ENCODE measurements around the gene COX18.
A peak's percentile ranks its signal among the peaks of the same experiment; 100 is the strongest.

The COX18 gene, protein sequence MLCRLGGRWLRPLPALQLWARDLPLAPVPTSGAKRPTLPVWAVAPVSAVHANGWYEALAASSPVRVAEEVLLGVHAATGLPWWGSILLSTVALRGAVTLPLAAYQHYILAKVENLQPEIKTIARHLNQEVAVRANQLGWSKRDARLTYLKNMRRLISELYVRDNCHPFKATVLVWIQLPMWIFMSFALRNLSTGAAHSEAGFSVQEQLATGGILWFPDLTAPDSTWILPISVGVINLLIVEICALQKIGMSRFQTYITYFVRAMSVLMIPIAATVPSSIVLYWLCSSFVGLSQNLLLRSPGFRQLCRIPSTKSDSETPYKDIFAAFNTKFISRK

DNA sequence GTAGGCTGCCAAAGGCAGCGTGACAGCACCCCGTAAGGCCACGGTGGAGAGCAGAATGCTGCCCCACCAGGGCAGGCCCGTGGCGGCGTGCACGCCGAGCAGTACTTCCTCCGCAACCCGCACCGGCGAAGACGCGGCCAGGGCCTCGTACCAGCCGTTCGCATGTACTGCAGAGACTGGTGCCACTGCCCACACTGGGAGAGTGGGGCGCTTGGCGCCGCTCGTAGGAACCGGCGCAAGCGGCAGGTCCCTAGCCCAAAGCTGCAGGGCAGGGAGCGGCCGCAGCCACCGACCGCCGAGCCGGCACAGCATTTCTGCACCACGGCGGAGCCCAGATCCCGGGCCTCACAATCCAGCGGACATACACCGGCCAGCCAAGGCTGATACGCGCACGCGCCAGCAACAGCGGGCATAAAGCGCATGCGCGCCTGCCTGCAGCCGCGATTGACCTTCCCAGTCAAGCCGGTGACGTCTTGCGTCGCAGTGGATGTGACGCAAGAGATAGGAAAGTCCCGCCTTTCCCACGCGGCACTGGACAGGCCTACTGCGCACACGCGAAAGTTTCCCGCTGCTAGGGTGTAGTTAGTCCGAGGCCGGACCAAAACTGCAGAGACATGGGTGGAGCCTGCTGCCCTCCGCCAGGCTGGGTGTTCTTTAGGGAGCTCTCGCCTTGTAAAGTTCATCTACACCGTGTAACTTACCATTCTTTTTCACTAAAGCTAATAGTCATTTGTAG is at the start of gene COX18:
TSS of gene COX18 (minus strand) at position 379 of the 736 bp plus-strand sequence. CDS start at position 312, 67 bp downstream.
- FAIRE-seq: peak; percentile 86

DNA sequence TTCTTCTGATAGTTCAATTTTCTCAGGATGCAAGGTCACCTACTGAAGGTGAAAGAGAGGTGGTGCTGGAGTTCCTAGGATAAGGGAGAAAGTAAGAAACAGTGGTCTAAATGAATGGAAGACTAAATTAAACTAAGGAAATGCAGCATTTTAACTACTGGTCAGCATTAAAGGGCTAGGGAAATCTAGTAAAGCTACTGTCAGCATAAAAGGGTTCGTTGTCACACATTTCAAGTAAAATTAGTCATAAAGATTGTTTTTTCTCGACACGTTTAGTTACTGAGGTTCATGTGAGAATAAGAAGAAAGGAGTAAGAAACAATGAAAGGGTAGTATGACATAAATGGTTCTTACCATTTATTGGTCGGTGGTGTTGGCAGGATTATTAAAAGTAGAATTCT is 40.0 kb upstream of the COX18 start:
- no peak for FAIRE-seq

DNA sequence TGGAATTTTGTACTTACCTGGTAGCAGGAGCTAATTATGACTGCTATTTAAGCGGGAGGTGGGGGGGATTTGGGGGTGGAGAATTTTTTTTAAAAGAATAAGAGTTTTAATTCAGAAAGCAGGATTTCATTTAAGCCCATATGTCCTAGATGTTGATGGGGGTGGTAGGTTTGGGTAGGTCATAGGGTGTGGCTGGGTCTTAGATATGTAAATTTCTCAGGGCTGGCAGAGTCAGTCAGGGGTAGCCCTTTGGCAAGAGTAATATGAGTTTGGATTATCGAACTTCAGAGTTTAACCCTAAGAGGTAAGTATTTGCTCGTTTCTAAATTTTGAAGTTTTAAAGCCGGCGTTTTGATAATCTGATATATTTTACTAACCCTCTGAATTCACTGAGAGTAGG is 35.2 kb upstream of the COX18 start:
- no peak for FAIRE-seq

DNA sequence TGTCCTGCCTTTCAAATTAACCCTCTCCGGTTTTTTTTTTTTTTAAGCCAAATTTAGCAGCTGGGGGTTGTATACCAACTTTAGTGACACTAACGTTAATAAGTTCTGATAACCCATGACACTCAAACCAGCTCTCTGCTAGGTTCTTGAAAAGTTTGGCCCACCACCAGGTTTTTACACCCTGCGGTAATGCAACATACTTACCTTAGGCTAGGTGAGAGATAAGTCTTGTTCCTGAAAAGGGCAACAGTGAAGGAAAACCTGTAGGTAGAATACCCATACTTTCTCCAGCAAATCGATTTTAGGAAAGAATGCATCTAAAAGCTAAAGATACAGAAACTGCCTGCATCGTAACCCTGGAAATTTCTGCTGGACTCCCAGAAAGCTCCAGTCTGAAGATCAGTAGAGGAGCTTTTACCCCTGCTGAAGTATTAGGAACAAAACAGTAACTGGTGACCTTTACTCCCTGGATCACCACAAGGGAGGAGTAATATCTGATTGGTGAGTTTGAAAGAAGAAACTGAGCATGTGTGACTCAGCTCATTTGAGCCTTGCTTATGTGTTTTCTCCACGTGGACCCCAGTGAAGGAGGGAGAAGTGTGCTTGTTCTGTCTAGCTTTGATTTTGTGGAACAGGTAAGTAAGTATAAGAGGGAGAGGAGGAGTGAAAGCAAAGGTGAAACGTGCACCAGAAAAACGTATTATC is 34.4 kb upstream of the COX18 start:
- no peak for FAIRE-seq

DNA sequence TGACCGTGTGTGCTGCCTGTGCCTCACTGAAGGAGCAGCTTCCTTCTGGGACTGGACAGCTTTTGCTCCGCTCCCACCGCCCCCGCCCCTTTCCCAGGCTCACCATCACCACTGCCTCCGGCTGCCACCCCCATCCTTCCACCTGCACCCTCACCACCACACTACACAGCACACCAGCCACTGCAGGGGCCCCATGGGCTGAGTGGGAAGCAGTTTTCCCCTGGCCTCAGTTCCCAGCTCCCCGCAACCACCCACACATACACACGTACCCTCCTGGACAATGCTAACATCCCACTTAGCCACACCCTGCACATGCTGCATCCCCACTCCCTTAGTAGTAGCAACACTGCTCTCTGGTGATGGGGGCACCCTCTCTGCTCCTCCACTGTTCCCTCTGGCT is 29.6 kb upstream of the COX18 start:
- no peak for FAIRE-seq

- FAIRE-seq: no peak
These were observed 29.2 kb upstream of the COX18 start for GRCh38 chr4:73098713-73099112.

- FAIRE-seq: no peak
These were observed 28.5 kb upstream of the COX18 start for GRCh38 chr4:73098016-73098415.

DNA sequence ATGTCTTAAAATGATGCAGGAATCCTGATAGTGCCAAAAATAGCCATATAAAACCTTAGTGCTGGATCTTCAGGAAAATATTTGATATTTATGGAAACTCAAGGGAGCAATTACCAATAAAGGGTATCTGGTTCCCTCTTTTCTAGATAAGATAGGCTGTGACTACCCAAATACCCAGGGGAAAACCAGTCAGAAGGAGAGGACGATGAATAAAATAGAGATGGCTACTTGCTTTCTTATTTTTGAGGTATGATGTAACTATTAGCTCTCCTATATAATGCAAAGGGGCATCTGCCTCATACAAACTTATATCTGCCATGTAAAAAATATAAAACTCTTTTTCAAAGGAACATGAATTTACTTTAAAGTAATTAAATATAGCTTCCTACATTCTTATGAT is 23.4 kb upstream of the COX18 start:
- no peak for FAIRE-seq

DNA sequence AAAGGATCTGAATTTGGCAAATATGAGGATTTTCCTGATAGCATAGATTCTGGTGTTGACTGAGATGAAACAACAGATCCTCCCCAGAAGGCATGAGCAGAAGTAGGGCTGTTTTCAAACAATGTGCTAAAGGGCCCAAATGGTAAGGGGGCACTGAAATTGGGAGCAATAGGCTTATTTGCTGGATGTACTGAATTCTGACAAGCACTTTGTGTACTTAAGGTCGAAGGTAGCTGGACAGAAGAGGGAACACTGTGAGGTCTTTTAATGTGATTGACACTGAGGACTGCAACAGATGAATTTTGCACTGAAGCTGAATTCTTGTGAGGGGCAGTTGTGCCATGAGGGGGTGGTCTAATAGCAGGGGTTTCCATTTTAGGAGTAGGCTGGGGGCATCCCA is 21.2 kb upstream of the COX18 start:
- no peak for FAIRE-seq

- no peak for FAIRE-seq
These were observed 18.4 kb upstream of the COX18 start for GRCh38 chr4:73087871-73088270.

DNA sequence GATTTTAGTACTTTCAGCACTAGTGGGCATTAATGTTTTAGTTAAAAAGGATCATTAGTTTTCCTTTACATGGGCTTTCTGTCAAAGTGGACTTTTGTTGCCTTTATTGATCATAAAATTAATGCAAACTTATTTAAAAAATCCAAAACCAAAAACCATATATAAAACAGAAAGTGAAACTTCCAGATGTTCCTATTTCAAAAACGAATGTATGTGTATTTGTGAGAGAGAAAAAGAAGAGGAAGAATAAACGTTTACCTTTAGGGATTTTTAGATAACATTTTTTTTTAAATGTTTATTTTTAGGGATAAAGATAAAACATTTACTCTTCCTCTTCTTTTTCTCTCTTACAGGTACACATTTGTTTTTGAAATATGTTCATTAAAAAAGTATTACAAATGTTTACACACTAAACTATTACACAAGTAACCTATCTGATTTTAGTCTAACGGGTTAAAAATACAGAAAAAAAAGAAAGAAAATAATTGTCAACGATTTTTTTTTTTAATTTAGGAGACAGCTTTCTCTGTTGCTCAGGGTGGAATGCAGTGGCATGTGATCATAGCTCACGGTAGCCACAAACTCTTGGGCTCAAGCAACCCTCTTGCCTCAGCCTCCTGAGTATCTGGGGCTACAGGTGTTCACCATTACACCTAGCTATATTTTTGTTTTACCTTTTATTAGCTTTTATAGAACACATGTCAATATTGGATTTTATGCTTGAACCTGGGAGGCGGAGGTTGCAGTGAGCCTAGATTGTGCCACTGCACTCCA is 16.8 kb upstream of the COX18 start:
- peak; percentile 76 for FAIRE-seq

GRCh38 chr4:73080789-73081188 is 11.3 kb upstream of the COX18 start:
- FAIRE-seq: no peak

DNA sequence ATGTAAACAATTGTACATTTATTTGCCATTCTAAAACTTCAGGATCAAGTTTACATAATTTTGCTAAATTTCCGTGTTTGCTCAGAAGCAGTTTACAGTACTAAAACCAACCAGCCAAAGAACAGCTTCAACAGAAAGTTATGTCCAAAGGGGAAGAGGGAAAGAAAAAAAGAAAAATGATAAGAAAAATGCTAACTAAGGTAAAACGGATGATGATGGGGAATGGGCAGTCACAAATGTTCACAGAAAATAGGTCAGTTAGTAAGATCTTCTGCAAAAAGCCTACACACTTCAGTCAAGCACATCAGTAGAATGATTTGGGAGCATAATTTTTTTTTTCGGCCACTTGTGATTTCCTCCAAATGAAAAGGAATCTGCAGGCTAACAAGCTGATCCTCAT is 6.3 kb upstream of the COX18 start:
- no peak for FAIRE-seq

GRCh38 chr4:73070074-73070390 is 516 bp upstream of the COX18 start:
- FAIRE-seq: peak; percentile 75

GRCh38 chr4:73068491-73069337 is 802 bp downstream of the COX18 start:
- FAIRE-seq: peak; percentile 73

- FAIRE-seq: no peak
These were observed 1.5 kb downstream of the COX18 start for GRCh38 chr4:73067971-73068394.

DNA sequence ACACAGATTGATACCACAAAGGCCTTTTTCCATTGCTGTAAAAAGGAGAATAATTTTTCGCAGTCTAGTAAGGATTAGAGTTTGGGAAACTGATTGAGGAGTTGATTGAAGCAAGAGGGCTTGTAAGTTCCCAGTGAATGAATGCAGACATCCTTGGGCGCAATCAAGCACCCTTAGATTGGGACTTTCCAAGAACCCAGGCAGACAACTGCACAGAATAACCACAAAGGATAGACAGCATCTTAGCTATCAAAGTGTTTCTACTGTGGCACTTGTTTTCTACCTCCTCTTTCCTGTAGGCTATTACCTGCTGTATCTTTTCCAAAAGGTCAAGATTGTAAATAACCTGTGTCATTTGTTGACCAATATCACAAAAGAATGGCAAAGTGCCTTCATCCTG is 2.6 kb downstream of the COX18 start:
- FAIRE-seq: no peak

- no peak for FAIRE-seq
These were observed 3.1 kb downstream of the COX18 start for GRCh38 chr4:73066445-73066844.

- FAIRE-seq: no peak
These were observed 5.0 kb downstream of the COX18 start for GRCh38 chr4:73064536-73064935.

- no peak for FAIRE-seq
These were observed 14.1 kb downstream of the COX18 start for GRCh38 chr4:73055241-73055897.

- FAIRE-seq: no peak
These were observed 15.5 kb downstream of the COX18 start for GRCh38 chr4:73053974-73054480.

Measured in islet of Langerhans (tissue), 1 donor.